B cell (primary cell): ENCODE data around the gene CCDC183. TPM values are rescaled to one million over a fixed set of nuclear protein-coding genes. Genes with fewer than 3 reads are reported as not detected.
A peak's percentile ranks its signal among the peaks of the same experiment; 100 is the strongest.

Source experiments
- ATAC-seq: fragments of 200-7000 bp; cut with Tn5 transposase; one replicate; pipeline ENCODE4 v1.10.0; 2021; ENCODE audit warnings: low read depth, mild to moderate bottlenecking, moderate number of reproducible peaks, moderate library complexity
- CTCF ChIA-PET: fragments of 350-600 bp; sonication (Branson Sonifier 250); formaldehyde crosslinking; loops from one replicate; lab custom pipeline; 2021; ENCODE audit warnings: antibody characterized with exemption, inconsistent platforms; lab: Charles Lee
- POLR2A ChIA-PET: fragments of 350-600 bp; sonication (Branson Sonifier 250); formaldehyde crosslinking; loops from one replicate; lab custom pipeline; 2021; ENCODE audit warnings: antibody characterized with exemption; lab: Charles Lee
- DNase-seq: peaks from one replicate; pipeline ENCODE4 v3.0.0; 2013
- H2AFZ ChIP-seq: 2 replicates; pipeline ENCODE4 v1.6.1; 2012; ENCODE audit warnings: mild to moderate bottlenecking, low read depth, low read length; ENCODE audit not compliant: insufficient read depth, poor library complexity, severe bottlenecking
- H3K27ac ChIP-seq, 2 donors: 1 replicate in 1 of 2; 2 replicates in 1 of 2; pipeline ENCODE4 v1.5.1; 2012 to 2013; ENCODE audit warnings: low read length in 2 of 2, mild to moderate bottlenecking in 2 of 2, moderate library complexity in 1 of 2
- H3K27me3 ChIP-seq, 4 experiments: fragments of 200-600 bp in 1 of 4; sonication (generic) in 1 of 4; replicated peaks in 1 of 4; 1 replicate in 2 of 4; 2 replicates in 2 of 4; pipeline versions ENCODE4 v1.6.1 to v1.7.0; 2013 to 2016; ENCODE audit warnings: low read length in 3 of 4, mild to moderate bottlenecking in 2 of 4, mixed read lengths in 1 of 4, moderate library complexity in 1 of 4; ENCODE audit not compliant: insufficient read depth in 4 of 4, control insufficient read depth in 3 of 4; ENCODE audit errors: control extremely low read depth in 1 of 4
- H3K36me3 ChIP-seq, 2 experiments: replicated peaks in 1 of 2; 1 replicate in 1 of 2; 2 replicates in 1 of 2; pipeline versions ENCODE4 v1.6.1 to v1.7.1; 2013; ENCODE audit warnings: low read length in 1 of 2; ENCODE audit not compliant: insufficient read depth in 2 of 2, control insufficient read depth in 1 of 2; ENCODE audit errors: control extremely low read depth in 1 of 2, extremely low read depth in 1 of 2
- H3K4me1 ChIP-seq, 2 donors: fragments of 200-600 bp in 1 of 2; sonication (generic) in 1 of 2; 1 replicate in 1 of 2; 2 replicates in 1 of 2; pipeline versions ENCODE4 v1.5.1 to v1.6.1; 2013 to 2017; ENCODE audit warnings: low read length in 2 of 2; ENCODE audit not compliant: control insufficient read depth in 2 of 2, insufficient read depth in 2 of 2
- H3K4me2 ChIP-seq: replicated peaks from 2 replicates; pipeline ENCODE3; 2012; ENCODE audit warnings: mild to moderate bottlenecking, low read depth, low read length; ENCODE audit not compliant: poor library complexity, severe bottlenecking
- H3K4me3 ChIP-seq, 5 experiments: fragments of 200-600 bp in 1 of 5; sonication (generic) in 1 of 5; 1 replicate in 3 of 5; 2 replicates in 2 of 5; pipeline versions ENCODE4 v1.5.1 to v1.7.0; 2011 to 2016; ENCODE audit warnings: low read length in 4 of 5, mild to moderate bottlenecking in 4 of 5, low read depth in 2 of 5, control low read depth in 1 of 5, moderate library complexity in 1 of 5; ENCODE audit not compliant: insufficient read depth in 1 of 5; ENCODE audit errors: control extremely low read depth in 1 of 5, extremely low read depth in 1 of 5
- H3K79me2 ChIP-seq: fragments of 200-600 bp; sonication (generic); one replicate; pipeline ENCODE4 v1.6.0; 2016; ENCODE audit warnings: low read length; ENCODE audit not compliant: control insufficient read depth, insufficient read depth
- H3K9ac ChIP-seq: fragments of 200-600 bp; sonication (generic); 2 replicates; pipeline ENCODE4 v1.6.1; 2017; ENCODE audit warnings: mild to moderate bottlenecking, low read length, moderate library complexity
- H3K9me3 ChIP-seq, 3 donors: one replicate each; pipeline versions ENCODE4 v1.6.1 to v1.7.1; 2013; ENCODE audit warnings: low read length in 2 of 3; ENCODE audit not compliant: control insufficient read depth in 2 of 3, insufficient read depth in 1 of 3; ENCODE audit errors: control extremely low read depth in 1 of 3
- H4K20me1 ChIP-seq: 2 replicates; pipeline ENCODE4 v1.6.0; 2012; ENCODE audit warnings: mild to moderate bottlenecking, low read length; ENCODE audit not compliant: insufficient read depth, control insufficient read depth, poor library complexity, severe bottlenecking
- H3K27ac Mint-ChIP-seq: one replicate; pipeline ENCODE4 v1.8.0; 2021; ENCODE audit warnings: mixed read lengths
- H3K27me3 Mint-ChIP-seq: one replicate; pipeline ENCODE4 v1.8.0; 2021; ENCODE audit warnings: mixed read lengths
- H3K4me1 Mint-ChIP-seq: one replicate; pipeline ENCODE4 v1.8.0; 2021; ENCODE audit warnings: mixed read lengths
- H3K4me3 Mint-ChIP-seq: one replicate; pipeline ENCODE4 v1.8.0; 2021; ENCODE audit warnings: mixed read lengths
- H3K9me3 Mint-ChIP-seq: one replicate; pipeline ENCODE4 v1.8.0; 2022; ENCODE audit warnings: mixed read lengths; ENCODE audit not compliant: insufficient read depth
- CTCF ChIP-seq: fragments of 200-600 bp; IDR thresholded peaks from one replicate; pipeline ENCODE4 v1.8.0; 2022; ENCODE audit warnings: antibody characterized with exemption, mild to moderate bottlenecking
- EZH2 ChIP-seq: IDR thresholded peaks from 2 replicates; pipeline ENCODE4 v1.6.1; 2012; ENCODE audit warnings: borderline replicate concordance, low read depth, mild to moderate bottlenecking, moderate library complexity, low read length; ENCODE audit not compliant: insufficient read depth, poor library complexity, severe bottlenecking
- WGBS: methylation state at CpG from one replicate; pipeline ENCODE4 v1.1.5; 2013; ENCODE audit warnings: missing lambda C conversion rate; ENCODE audit not compliant: insufficient coverage; 5-methylcytosine and 5-hydroxymethylcytosine counted together
- intact Hi-C: fragments of 100-400 bp; cut with micrococcal nuclease; formaldehyde crosslinking; loops from one replicate; pipeline ENCODE4 v1.10.0; 2022
- polyA plus RNA-seq: library from polyadenylated mRNA; depleted of rRNA; stranded (reverse); fragments of >200 nt; gene quantifications from 2 replicates; pipeline ENCODE4 v1.2.3, GENCODE V29; 2012
- total RNA-seq, 2 donors: library from RNA; stranded (reverse); fragments of 120-200 nt in 1 of 2; gene quantifications; 1 replicate in 1 of 2; 2 replicates in 1 of 2; pipeline versions ENCODE4 v1.2.3 to v1.2.4, GENCODE V29; 2013 to 2022

Gene CCDC183
- total and polyA plus RNA-seq, 2 donors (not counting 1 experiment from before 2014, with no cell fraction given), result 1.8 to 4.9 TPM

GRCh38 chr9:136804509-136805206, 8.5 kb downstream of the CCDC183 start:
- ChIA-PET CTCF (interaction anchor here (1.3 kb wide), 1 partner anchor 12 kb away, joined by 8 read pairs; no protein-coding TSS in a partner anchor), POLR2A (no interaction called here)
- Mint-ChIP-seq H3K27ac (no peak overlapping the region), H3K27me3 (no peaks in the 10 kb centered on the region), H3K4me1 (peaks cover 40% of the 10 kb centered on the region), H3K9me3 (no peaks in the 10 kb centered on the region), H3K4me3 (no peak overlapping the region)
- intact Hi-C loops, result no loop called here
- no peak for TF ChIP-seq CTCF
- TF ChIP-seq EZH2, result no peak
- no peaks in the 10 kb centered on the region for H3K36me3 ChIP-seq
- no peak overlapping the region for H3K4me3 ChIP-seq
- H2AFZ ChIP-seq, result no peak overlapping the region
- peaks cover 29 to 40% of the 10 kb centered on the region in 2 donors for H3K4me1 ChIP-seq
- H3K79me2 ChIP-seq, result peaks cover 21% of the 10 kb centered on the region
- H3K9me3 ChIP-seq, result no peaks in the 10 kb centered on the region
- WGBS, result 97% methylated on average over 20 of the region's 20 CpGs
- no peak overlapping the region for H3K9ac ChIP-seq
- peaks cover 16% of the 10 kb centered on the region for H4K20me1 ChIP-seq
- H3K27ac ChIP-seq, result no peak overlapping the region
- no peak for DNase-seq
- peaks cover 0 to 7% (median 2%) of the 10 kb centered on the region in 4 experiments for H3K27me3 ChIP-seq
- ATAC-seq, result no peak
- H3K4me2 ChIP-seq, result no peak overlapping the region

GRCh38 chr9:136805207-136805740, 9.1 kb downstream of the CCDC183 start:
- ChIA-PET CTCF (interaction anchor here (1.1 to 3.3 kb wide), 6 partner anchors 12 to 224 kb away, joined by 3 to 15 read pairs (median 5); partner anchors contain the start of gene AJM1), POLR2A (interaction anchor here (0.6 kb wide), 1 partner anchor 88 kb away, joined by 3 read pairs; no protein-coding TSS in a partner anchor)
- Histone ChIP-seq H3K79me2 (peaks cover 28% of the 10 kb centered on the region), H3K36me3 (peaks cover 0 to 2% of the 10 kb centered on the region in 2 experiments), H3K4me3 (no peak overlapping the region), H3K9me3 (no peaks in the 10 kb centered on the region), H4K20me1 (peaks cover 22% of the 10 kb centered on the region), H3K27ac (no peak overlapping the region), H3K4me1 (peaks cover 27 to 35% of the 10 kb centered on the region in 2 donors), H3K4me2 (no peak overlapping the region), H3K27me3 (peaks cover 0 to 7% (median 2%) of the 10 kb centered on the region in 4 experiments), H3K9ac (no peak overlapping the region), H2AFZ (no peak overlapping the region)
- ATAC-seq, result no peak
- Mint-ChIP-seq H3K27ac (peak overlapping the region; percentile 26), H3K27me3 (no peaks in the 10 kb centered on the region), H3K4me1 (peaks cover 42% of the 10 kb centered on the region), H3K9me3 (no peaks in the 10 kb centered on the region), H3K4me3 (peak overlapping the region; percentile 57)
- intact Hi-C loops, result no loop called here
- DNase-seq, result no peak
- 87% methylated on average over 12 of the region's 12 CpGs for WGBS
- TF ChIP-seq CTCF (no peak), EZH2 (no peak)
